ENCODE results near the gene C8G.

The C8G gene

GRCh38 chr9:136985027-136985602 is 40.1 kb downstream of the C8G start:
- no peak for DNase-seq

- no peak for DNase-seq
Measured at GRCh38 chr9:136985853-136986252, 40.8 kb downstream of the C8G start.

GRCh38 chr9:136988872-136989271 is 43.8 kb downstream of the C8G start:
- no peak for DNase-seq

GRCh38 chr9:136990242-136990911 is 45.3 kb downstream of the C8G start:
- DNase-seq, result peak; percentile 92

- DNase-seq, result peak; percentile 85
Measured at GRCh38 chr9:136991993-136992818, 47.2 kb downstream of the C8G start, which contains the start of gene PAXX. PAXX (plus strand) TSS chr9:136992422; CDS start chr9:136992444, 22 bp downstream.

GRCh38 chr9:136992819-136993369 is 47.9 kb downstream of the C8G start:
- DNase-seq, result no peak

GRCh38 chr9:136994180-136994887 is 49.3 kb downstream of the C8G start:
- no peak for DNase-seq

GRCh38 chr9:136994888-136995230 is 49.8 kb downstream of the C8G start:
- no peak for DNase-seq

GRCh38 chr9:136995362-136995761 is 50.3 kb downstream of the C8G start:
- no peak for DNase-seq

GRCh38 chr9:136995772-136996311 is 50.8 kb downstream of the C8G start:
- DNase-seq, result no peak

Measured in NCI-H146 (cell line).